SU-DHL-6 (cell line): Measurements from ENCODE around the gene ZNF654.

ENCODE experiments used
- H2AFZ ChIP-seq: fragments of 200-600 bp; sonication (generic); 2 replicates; pipeline ENCODE4 v1.6.1; 2014; ENCODE audit warnings: low read depth, mild to moderate bottlenecking, moderate library complexity, mixed read lengths, antibody characterized with exemption, low read length; ENCODE audit not compliant: severe bottlenecking
- H3F3A ChIP-seq: fragments of 200-600 bp; shearing (Covaris generic); 2 replicates; pipeline ENCODE4 v1.6.0; 2016; ENCODE audit warnings: antibody characterized with exemption, mild to moderate bottlenecking; ENCODE audit not compliant: insufficient read depth
- H3K27ac ChIP-seq: fragments of 200-600 bp; sonication (generic); 2 replicates; pipeline ENCODE4 v1.5.1; 2016; ENCODE audit warnings: low read depth, mild to moderate bottlenecking, low read length, moderate library complexity, mixed read lengths
- H3K27me3 ChIP-seq: fragments of 200-600 bp; sonication (generic), shearing (Covaris generic); 2 replicates; pipeline ENCODE4 v1.6.0; 2014; ENCODE audit warnings: mild to moderate bottlenecking, low read length
- H3K36me3 ChIP-seq: fragments of 200-600 bp; sonication (generic); 2 replicates; pipeline ENCODE4 v1.6.1; 2014; ENCODE audit warnings: mild to moderate bottlenecking, low read length, mixed read lengths
- H3K4me2 ChIP-seq: fragments of 300-600, 200-600 bp; shearing (Covaris generic), sonication (generic); 2 replicates; pipeline ENCODE4 v1.6.0; 2014; ENCODE audit warnings: low read length, low read depth, mild to moderate bottlenecking; ENCODE audit not compliant: poor library complexity, severe bottlenecking
- H3K4me3 ChIP-seq: fragments of 200-600 bp; sonication (generic); 2 replicates; pipeline ENCODE4 v1.5.1; 2014; ENCODE audit warnings: antibody characterized with exemption, low read length, mild to moderate bottlenecking, mixed read lengths; ENCODE audit not compliant: insufficient read depth, poor library complexity, severe bottlenecking
- H3K79me2 ChIP-seq: fragments of 200-600 bp; sonication (generic); 2 replicates; pipeline ENCODE4 v1.6.1; 2014; ENCODE audit warnings: mild to moderate bottlenecking, low read length, moderate library complexity; ENCODE audit not compliant: insufficient read depth
- H3K9ac ChIP-seq: fragments of 200-600 bp; sonication (generic); 2 replicates; pipeline ENCODE4 v1.7.0; 2014; ENCODE audit warnings: mild to moderate bottlenecking, low read length
- H3K9me2 ChIP-seq: fragments of 200-600 bp; sonication (generic); replicated peaks from 2 replicates; pipeline ENCODE4 v1.6.1; 2014; ENCODE audit warnings: low read length; ENCODE audit not compliant: insufficient read depth
- H3K9me3 ChIP-seq: fragments of 200-600 bp; sonication (generic); 2 replicates; pipeline ENCODE4 v1.6.1; 2014; ENCODE audit warnings: low read length, mixed read lengths; ENCODE audit not compliant: insufficient read depth
- H4K20me1 ChIP-seq: fragments of 200-600 bp; sonication (generic); 2 replicates; pipeline ENCODE4 v1.6.1; 2014; ENCODE audit warnings: low read depth, mild to moderate bottlenecking, antibody characterized with exemption, low read length, moderate library complexity, mixed read lengths
- EZH2phosphoT487 ChIP-seq: fragments of 200-600 bp; sonication (generic), shearing (Covaris generic); conservative IDR thresholded peaks from 2 replicates; pipeline ENCODE4 v1.6.1; 2018; ENCODE audit warnings: mild to moderate bottlenecking, antibody characterized with exemption, low read length, moderate library complexity, mixed read lengths
- TF ChIP-seq, protein P1 (sequence below): fragments of 200-600 bp; sonication (generic); IDR thresholded peaks from one replicate; pipeline ENCODE4 v1.5.1; 2017; ENCODE audit warnings: antibody characterized with exemption, mild to moderate bottlenecking, low read length, moderate library complexity; ENCODE audit not compliant: insufficient read depth, poor library complexity, severe bottlenecking

The ZNF654 gene

DNA sequence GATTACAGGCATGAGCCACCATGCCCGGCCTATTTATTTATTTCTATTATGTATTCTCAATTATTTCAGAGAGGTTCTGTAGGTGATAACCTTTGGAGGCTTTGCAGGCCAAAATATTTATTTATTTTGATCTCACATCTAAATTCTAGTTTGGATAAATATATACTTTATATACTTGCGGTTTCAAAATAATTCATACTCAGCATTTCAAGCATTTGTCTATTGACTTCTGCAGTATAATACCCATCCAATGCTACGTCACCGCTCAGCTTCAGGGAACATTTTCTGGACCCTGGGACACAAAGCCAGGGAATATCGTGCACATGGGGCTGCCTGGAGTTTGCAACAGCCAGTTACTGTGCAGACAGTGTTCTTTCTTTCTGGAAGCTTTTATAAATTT lies 22.8 kb upstream of the ZNF654 start:
- Histone ChIP-seq H3F3A (no peaks in the 10 kb centered on the region), H2AFZ (no peak overlapping the region), H3K9ac (no peak overlapping the region), H4K20me1 (no peaks in the 10 kb centered on the region), H3K79me2 (no peaks in the 10 kb centered on the region), H3K4me2 (no peak overlapping the region), H3K9me2 (no peaks in the 10 kb centered on the region), H3K36me3 (no peaks in the 10 kb centered on the region), H3K27ac (no peak overlapping the region), H3K4me3 (no peak overlapping the region), H3K27me3 (no peaks in the 10 kb centered on the region), H3K9me3 (no peaks in the 10 kb centered on the region)
- TF ChIP-seq, protein P1, sequence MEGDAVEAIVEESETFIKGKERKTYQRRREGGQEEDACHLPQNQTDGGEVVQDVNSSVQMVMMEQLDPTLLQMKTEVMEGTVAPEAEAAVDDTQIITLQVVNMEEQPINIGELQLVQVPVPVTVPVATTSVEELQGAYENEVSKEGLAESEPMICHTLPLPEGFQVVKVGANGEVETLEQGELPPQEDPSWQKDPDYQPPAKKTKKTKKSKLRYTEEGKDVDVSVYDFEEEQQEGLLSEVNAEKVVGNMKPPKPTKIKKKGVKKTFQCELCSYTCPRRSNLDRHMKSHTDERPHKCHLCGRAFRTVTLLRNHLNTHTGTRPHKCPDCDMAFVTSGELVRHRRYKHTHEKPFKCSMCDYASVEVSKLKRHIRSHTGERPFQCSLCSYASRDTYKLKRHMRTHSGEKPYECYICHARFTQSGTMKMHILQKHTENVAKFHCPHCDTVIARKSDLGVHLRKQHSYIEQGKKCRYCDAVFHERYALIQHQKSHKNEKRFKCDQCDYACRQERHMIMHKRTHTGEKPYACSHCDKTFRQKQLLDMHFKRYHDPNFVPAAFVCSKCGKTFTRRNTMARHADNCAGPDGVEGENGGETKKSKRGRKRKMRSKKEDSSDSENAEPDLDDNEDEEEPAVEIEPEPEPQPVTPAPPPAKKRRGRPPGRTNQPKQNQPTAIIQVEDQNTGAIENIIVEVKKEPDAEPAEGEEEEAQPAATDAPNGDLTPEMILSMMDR, result no peak
- no peak for TF ChIP-seq EZH2phosphoT487

DNA sequence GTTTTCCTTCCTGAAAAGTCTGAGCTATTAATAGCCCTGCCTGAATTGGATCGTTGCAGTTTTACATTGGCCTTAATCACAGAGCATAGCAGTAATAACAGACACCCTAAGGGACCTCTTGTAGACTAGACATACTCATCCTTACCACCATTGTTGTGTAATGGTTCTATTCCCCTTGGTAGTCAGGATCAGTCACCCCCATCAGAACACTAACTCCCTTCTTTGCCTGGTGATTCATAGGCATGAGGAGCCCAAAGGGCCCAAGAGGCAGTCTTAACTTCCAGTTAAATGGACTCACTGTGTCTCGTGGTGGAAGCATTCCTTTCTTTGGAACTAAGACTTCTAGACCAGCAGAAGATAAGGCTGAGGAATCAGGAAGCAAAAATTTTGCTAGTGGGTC lies 20.5 kb upstream of the ZNF654 start:
- Histone ChIP-seq H3K4me3 (no peak overlapping the region), H3K27me3 (no peaks in the 10 kb centered on the region), H3K79me2 (no peaks in the 10 kb centered on the region), H3K27ac (no peak overlapping the region), H4K20me1 (no peaks in the 10 kb centered on the region), H2AFZ (no peak overlapping the region), H3K4me2 (no peak overlapping the region), H3F3A (no peaks in the 10 kb centered on the region), H3K9ac (no peak overlapping the region), H3K9me3 (no peaks in the 10 kb centered on the region), H3K36me3 (no peaks in the 10 kb centered on the region), H3K9me2 (no peaks in the 10 kb centered on the region)
- TF ChIP-seq EZH2phosphoT487, result no peak
- TF ChIP-seq, protein P1, result no peak

DNA sequence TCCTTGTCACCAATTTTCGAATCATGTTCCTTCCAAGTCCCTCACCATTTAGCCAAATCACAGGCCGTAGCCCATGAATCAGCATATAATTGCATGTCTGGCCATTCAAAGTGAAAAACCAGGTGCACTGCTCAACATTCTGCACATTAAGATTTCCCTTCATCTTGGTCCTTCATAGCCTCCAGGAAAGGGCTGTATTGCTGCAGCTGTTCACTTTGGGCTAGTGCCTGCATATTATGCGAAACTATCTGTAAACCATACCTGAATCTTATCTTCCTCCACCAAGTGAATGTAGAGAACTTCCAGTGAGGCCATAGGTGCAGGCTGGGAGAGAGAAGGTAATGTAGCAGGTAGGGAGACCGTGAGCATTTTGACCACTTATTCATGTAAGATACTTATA lies 18.5 kb upstream of the ZNF654 start:
- no peak for TF ChIP-seq EZH2phosphoT487
- TF ChIP-seq, protein P1, result no peak
- Histone ChIP-seq H3K9me2 (no peaks in the 10 kb centered on the region), H3K27ac (no peak overlapping the region), H3K9me3 (no peaks in the 10 kb centered on the region), H3K27me3 (no peaks in the 10 kb centered on the region), H3K36me3 (no peaks in the 10 kb centered on the region), H4K20me1 (no peaks in the 10 kb centered on the region), H3K9ac (no peak overlapping the region), H2AFZ (no peak overlapping the region), H3K4me3 (no peak overlapping the region), H3F3A (no peaks in the 10 kb centered on the region), H3K79me2 (no peaks in the 10 kb centered on the region), H3K4me2 (no peak overlapping the region)

DNA sequence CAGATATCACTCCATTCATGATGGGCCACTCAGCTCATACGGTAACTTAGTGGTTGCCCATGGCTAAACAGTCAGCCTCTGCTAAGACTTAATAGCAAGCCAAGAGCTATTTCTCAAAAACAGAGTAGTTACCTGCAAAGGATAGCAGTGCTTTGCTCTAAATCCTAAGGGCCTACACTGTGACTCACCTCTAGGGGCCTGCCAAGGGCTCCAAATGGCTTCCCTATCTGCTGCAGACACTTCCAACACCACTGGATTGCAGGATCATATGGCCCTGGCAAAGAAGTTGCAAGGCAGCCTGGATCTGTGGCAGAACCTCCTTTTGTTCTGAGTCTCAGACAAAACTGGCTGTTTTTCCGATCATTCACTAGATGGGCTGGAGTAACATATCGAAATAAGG lies 18.1 kb upstream of the ZNF654 start:
- Histone ChIP-seq H3K36me3 (no peaks in the 10 kb centered on the region), H3K9ac (no peak overlapping the region), H4K20me1 (no peaks in the 10 kb centered on the region), H3K4me2 (no peak overlapping the region), H3K9me2 (no peaks in the 10 kb centered on the region), H2AFZ (no peak overlapping the region), H3F3A (no peaks in the 10 kb centered on the region), H3K9me3 (no peaks in the 10 kb centered on the region), H3K4me3 (no peak overlapping the region), H3K27me3 (no peaks in the 10 kb centered on the region), H3K79me2 (no peaks in the 10 kb centered on the region), H3K27ac (no peak overlapping the region)
- no peak for TF ChIP-seq EZH2phosphoT487
- TF ChIP-seq, protein P1, result no peak
